GM06990 (cell line): ENCODE data around the gene MRE11.

Experiments used
- DNase-seq: peaks from one replicate; pipeline ENCODE4 v3.0.0-alpha.2; 2011; ENCODE audit not compliant: insufficient read length; ENCODE audit errors: extremely low read depth
- H3K27me3 ChIP-seq: replicated peaks from 2 replicates; pipeline ENCODE4 v1.6.0; 2011; ENCODE audit warnings: low read length; ENCODE audit not compliant: control insufficient read depth, insufficient read depth
- H3K36me3 ChIP-seq: 2 replicates; pipeline ENCODE4 v1.5.1; 2011; ENCODE audit warnings: low read length; ENCODE audit not compliant: control insufficient read depth, insufficient read depth
- H3K4me3 ChIP-seq: replicated peaks from 2 replicates; pipeline ENCODE4 v1.5.1; 2011; ENCODE audit warnings: low read depth, mild to moderate bottlenecking, control low read depth, low read length
- TF ChIP-seq, protein P1 (sequence below): IDR thresholded peaks from 2 replicates; pipeline ENCODE4 v1.5.1; 2011; ENCODE audit warnings: low read length, control low read depth, mild to moderate bottlenecking, inconsistent platforms; ENCODE audit not compliant: insufficient read depth, poor library complexity, severe bottlenecking

MRE11 gene

GRCh38 chr11:94445641-94446040 is 48.0 kb downstream of the MRE11 start:
- TF ChIP-seq, protein P1, sequence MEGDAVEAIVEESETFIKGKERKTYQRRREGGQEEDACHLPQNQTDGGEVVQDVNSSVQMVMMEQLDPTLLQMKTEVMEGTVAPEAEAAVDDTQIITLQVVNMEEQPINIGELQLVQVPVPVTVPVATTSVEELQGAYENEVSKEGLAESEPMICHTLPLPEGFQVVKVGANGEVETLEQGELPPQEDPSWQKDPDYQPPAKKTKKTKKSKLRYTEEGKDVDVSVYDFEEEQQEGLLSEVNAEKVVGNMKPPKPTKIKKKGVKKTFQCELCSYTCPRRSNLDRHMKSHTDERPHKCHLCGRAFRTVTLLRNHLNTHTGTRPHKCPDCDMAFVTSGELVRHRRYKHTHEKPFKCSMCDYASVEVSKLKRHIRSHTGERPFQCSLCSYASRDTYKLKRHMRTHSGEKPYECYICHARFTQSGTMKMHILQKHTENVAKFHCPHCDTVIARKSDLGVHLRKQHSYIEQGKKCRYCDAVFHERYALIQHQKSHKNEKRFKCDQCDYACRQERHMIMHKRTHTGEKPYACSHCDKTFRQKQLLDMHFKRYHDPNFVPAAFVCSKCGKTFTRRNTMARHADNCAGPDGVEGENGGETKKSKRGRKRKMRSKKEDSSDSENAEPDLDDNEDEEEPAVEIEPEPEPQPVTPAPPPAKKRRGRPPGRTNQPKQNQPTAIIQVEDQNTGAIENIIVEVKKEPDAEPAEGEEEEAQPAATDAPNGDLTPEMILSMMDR = no peak
- H3K36me3 ChIP-seq = no peaks in the 10 kb centered on the region; the same call in none of the 2 replicates
- no peak overlapping the region for H3K4me3 ChIP-seq
- DNase-seq = no peak
- no peaks in the 10 kb centered on the region for H3K27me3 ChIP-seq

GRCh38 chr11:94433049-94433448 is 60.6 kb downstream of the MRE11 start:
- DNase-seq = no peak
- peaks cover 4% of the 10 kb centered on the region for H3K36me3 ChIP-seq
- H3K27me3 ChIP-seq = no peaks in the 10 kb centered on the region
- H3K4me3 ChIP-seq = no peak overlapping the region
- TF ChIP-seq, protein P1 = no peak

- no peak for DNase-seq
- TF ChIP-seq, protein P1 = no peak
- Histone ChIP-seq H3K27me3 (no peaks in the 10 kb centered on the region), H3K36me3 (peaks cover 8% of the 10 kb centered on the region), H3K4me3 (no peak overlapping the region)
Measured at GRCh38 chr11:94424662-94425061, 69.0 kb downstream of the MRE11 start.

DNA sequence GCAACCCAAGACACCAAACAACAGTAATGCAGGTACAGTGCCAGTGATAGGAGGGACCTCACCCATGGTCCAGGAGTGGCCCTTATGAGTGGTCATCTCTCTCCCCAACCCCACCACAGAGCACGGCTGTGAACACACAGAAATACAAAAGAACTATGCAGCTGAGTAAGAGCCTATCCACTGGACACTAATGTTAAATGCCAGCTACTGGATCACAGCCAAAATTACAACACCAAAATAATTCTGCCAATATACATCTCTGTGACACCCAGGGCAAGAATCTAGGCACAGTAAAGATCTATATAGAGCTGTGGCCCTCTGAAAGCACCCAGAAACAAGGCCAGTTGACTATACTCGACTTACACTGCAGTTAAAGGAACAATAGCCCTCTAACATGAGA is 69.6 kb downstream of the MRE11 start:
- DNase-seq = no peak

DNA sequence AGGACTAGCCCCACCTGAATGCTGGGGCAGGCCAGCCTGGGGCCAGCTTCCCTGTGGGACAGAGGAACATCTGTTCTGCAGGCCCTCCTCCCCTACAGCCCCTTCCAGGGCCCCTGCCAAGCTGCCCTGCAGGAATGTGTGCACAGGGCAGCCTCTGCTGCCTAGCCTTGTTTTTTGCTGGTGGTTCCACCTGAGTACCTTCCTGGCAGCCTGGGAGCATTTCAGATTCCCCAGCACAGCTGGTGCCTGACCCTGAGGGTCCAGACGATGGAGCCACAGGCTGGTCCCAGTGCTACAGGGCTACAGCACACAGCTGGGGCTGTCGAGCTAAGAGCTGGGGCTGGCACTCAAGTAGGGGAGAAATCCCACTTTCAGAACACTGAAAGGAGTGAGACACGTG is 70.1 kb downstream of the MRE11 start:
- Histone ChIP-seq H3K36me3 (peaks cover 6% of the 10 kb centered on the region), H3K27me3 (no peaks in the 10 kb centered on the region), H3K4me3 (no peak overlapping the region)
- no peak for DNase-seq
- TF ChIP-seq, protein P1 = no peak

More for the DNA sequence above, 69.6 kb downstream of the MRE11 start:
- TF ChIP-seq, protein P1 = no peak
- H3K27me3 ChIP-seq = no peaks in the 10 kb centered on the region
- H3K4me3 ChIP-seq = no peak overlapping the region
- H3K36me3 ChIP-seq = peaks cover 6% of the 10 kb centered on the region

DNA sequence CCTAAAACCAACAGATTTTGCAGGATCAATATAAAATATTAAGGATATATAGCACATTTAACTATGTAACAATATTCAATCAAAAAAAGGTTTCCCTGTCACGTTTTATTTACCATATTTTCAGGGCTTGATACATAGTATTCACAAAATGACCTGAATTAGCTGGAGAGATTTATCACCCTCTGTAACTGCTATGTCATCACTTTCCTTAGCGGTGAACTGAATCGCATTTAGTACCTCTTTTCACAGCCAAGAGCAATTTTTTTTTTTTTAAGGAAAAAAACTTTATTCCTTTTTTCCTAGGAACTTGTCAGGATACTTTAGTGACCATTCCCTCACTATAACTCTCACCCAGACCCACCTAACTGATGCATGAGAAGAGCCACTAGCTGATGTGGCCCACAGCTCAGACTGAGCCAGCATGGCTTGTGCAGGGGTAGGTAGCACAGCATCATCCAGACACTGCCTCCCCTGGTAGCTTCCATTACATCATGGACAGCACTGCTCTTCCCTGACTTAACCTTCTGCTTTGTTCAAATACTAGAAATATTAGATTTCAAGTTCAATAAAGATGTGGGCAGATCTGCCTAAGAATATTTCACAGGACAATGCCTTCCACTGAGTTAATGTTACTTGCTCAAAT is 75.4 kb downstream of the MRE11 start:
- TF ChIP-seq, protein P1 = no peak

More for the DNA sequence above, 75.4 kb downstream of the MRE11 start:
- H3K36me3 ChIP-seq = peaks cover 1% of the 10 kb centered on the region
- no peaks in the 10 kb centered on the region for H3K27me3 ChIP-seq
- H3K4me3 ChIP-seq = no peak overlapping the region
- no peak for DNase-seq
